ENCODE data around the gene MRPS24. TPM values are rescaled to one million over a fixed set of nuclear protein-coding genes. Genes with fewer than 3 reads are reported as not detected.

MRPS24 gene
- total RNA-seq, 1 donor from 2014 or later = 73.1 TPM

DNA sequence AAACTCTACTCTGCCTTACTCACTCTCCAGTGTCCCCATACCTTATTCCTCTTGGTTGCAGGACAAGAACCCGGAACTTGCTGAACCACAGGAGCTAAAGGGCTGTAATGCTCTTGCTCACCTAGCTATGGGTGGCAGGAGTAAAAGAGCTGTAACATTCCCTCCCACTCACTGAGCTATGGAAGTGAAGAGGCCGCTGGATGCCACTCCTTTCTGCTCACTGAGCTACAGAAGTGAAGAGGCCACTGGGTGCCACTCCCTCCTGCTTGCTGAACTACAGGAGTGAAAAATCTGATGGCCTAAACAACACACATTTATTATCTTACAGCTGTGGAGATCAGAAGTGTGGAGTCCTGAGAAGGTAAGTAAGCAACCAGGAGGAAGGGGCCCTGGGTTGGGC lies 17.5 kb downstream of the MRPS24 start:
- Mint-ChIP-seq H3K36me3 (ENCODE audit: low read depth) (no peaks in the 10 kb centered on the region), H3K4me1 (no peaks in the 10 kb centered on the region), H3K9me3 (no peaks in the 10 kb centered on the region), H3K27ac (no peak overlapping the region), H3K27me3 (no peaks in the 10 kb centered on the region), H3K4me3 (no peak overlapping the region)
- ChIA-PET CTCF (interaction anchor here (0.6 kb wide), 1 partner anchor 98 kb away, joined by 4 read pairs; no protein-coding TSS in a partner anchor), POLR2A (interaction anchor here (1.3 kb wide), 1 partner anchor 18 kb away, joined by 3 read pairs; the partner anchor contains the start of gene MRPS24)
- intact Hi-C loops (cut with micrococcal nuclease) = no loop called here
- ATAC-seq (ENCODE audit: low read depth) = no peak
- TF ChIP-seq, protein P1, sequence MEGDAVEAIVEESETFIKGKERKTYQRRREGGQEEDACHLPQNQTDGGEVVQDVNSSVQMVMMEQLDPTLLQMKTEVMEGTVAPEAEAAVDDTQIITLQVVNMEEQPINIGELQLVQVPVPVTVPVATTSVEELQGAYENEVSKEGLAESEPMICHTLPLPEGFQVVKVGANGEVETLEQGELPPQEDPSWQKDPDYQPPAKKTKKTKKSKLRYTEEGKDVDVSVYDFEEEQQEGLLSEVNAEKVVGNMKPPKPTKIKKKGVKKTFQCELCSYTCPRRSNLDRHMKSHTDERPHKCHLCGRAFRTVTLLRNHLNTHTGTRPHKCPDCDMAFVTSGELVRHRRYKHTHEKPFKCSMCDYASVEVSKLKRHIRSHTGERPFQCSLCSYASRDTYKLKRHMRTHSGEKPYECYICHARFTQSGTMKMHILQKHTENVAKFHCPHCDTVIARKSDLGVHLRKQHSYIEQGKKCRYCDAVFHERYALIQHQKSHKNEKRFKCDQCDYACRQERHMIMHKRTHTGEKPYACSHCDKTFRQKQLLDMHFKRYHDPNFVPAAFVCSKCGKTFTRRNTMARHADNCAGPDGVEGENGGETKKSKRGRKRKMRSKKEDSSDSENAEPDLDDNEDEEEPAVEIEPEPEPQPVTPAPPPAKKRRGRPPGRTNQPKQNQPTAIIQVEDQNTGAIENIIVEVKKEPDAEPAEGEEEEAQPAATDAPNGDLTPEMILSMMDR (IDR thresholded peaks at IDR 0.05) = no peak
- DNase-seq = no peak

DNA sequence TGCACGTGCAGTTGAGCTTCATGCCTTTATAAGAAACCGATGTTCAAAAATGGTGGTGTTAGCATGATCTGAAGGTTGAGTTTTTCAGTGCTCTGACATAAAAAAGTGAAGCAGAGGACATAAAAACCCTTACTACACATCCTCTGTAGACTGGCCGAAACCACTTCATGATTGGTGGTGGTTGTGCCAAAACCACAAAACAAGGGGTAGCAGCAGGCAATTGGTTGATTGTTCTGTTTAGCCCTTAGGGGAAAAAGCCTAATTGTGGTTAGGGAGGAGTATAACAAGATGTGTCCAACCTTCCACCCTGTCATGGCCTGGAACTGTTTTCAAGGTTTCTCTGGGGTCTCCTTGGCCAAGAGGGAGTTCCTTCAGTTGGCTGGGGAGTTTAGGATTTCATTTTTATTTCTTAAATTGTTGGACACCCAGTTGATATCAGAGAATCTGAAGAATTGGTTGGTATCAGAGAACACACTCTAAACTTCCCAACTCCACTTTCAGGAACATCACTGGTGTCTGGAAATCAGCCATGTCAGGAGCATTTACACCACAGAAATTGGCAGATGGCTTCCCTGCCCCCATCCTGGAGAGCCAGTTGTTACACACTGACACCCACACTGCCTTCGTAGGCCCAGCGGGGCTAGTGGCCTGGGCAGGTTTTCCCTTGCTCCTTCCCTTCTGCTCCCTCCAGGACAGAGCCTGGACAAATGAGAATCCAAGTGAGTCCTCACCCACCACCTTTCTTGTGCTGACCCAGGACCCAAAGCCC lies 18.8 kb downstream of the MRPS24 start:
- Mint-ChIP-seq H3K4me1 (no peaks in the 10 kb centered on the region), H3K27ac (no peak overlapping the region), H3K27me3 (no peaks in the 10 kb centered on the region), H3K36me3 (ENCODE audit: low read depth) (no peaks in the 10 kb centered on the region), H3K9me3 (no peaks in the 10 kb centered on the region), H3K4me3 (no peak overlapping the region)
- TF ChIP-seq, protein P1 (IDR thresholded peaks at IDR 0.05) = no peak
- ChIA-PET POLR2A (interaction anchor here (1.3 kb wide), 1 partner anchor 19 kb away, joined by 4 read pairs; the partner anchor contains the start of gene MRPS24), CTCF (no interaction called here)
- intact Hi-C loops (cut with micrococcal nuclease) = no loop called here
- no peak for DNase-seq
- no peak for ATAC-seq (ENCODE audit: low read depth)

GRCh38 chr7:43849047-43849446 lies 20.3 kb downstream of the MRPS24 start:
- Mint-ChIP-seq H3K36me3 (ENCODE audit: low read depth) (no peaks in the 10 kb centered on the region), H3K4me3 (no peak overlapping the region)
- TF ChIP-seq, protein P1 (IDR thresholded peaks at IDR 0.05) = no peak

DNA sequence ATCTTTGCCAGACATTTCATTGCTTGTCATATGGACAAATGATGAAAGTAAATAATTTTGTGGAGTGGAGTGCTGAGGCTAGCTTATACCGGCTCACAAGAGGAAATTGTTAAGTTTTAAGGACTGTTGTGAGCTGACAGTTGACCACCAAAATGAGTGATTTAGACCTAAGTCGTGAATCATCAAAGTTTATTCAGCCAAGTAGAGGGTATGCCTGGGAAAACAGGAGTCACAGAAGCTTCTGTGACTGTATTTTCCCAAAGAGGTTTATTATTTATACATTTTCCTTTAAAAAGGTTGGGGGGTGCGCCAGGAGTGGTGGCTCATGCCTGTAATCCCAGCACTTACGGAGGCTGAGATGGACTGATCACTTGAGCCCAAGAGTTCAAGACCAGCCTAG lies 21.8 kb downstream of the MRPS24 start:
- H3K4me1 Mint-ChIP-seq = no peaks in the 10 kb centered on the region
- no peaks in the 10 kb centered on the region for H3K36me3 Mint-ChIP-seq (ENCODE audit: low read depth)
- no peaks in the 10 kb centered on the region for H3K27me3 Mint-ChIP-seq
- DNase-seq (no peak), ATAC-seq (ENCODE audit: low read depth) (no peak)
- H3K9me3 Mint-ChIP-seq = no peaks in the 10 kb centered on the region
- no peak overlapping the region for H3K4me3 Mint-ChIP-seq
- intact Hi-C loops (cut with micrococcal nuclease) = no loop called here
- ChIA-PET CTCF (no interaction called here), POLR2A (no interaction called here)
- TF ChIP-seq, protein P1 (IDR thresholded peaks at IDR 0.05) = no peak
- no peak overlapping the region for H3K27ac Mint-ChIP-seq

More at GRCh38 chr7:43849047-43849446, 20.3 kb downstream of the MRPS24 start:
- ATAC-seq (ENCODE audit: low read depth) = no peak
- DNase-seq = no peak
- intact Hi-C loops (cut with micrococcal nuclease) = no loop called here
- H3K9me3 Mint-ChIP-seq = no peaks in the 10 kb centered on the region
- ChIA-PET POLR2A (no interaction called here), CTCF (no interaction called here)
- H3K4me1 Mint-ChIP-seq = no peaks in the 10 kb centered on the region
- H3K27me3 Mint-ChIP-seq = no peaks in the 10 kb centered on the region
- H3K27ac Mint-ChIP-seq = no peak overlapping the region

GRCh38 chr7:43844662-43845061 lies 24.7 kb downstream of the MRPS24 start:
- ChIA-PET CTCF (no interaction called here), POLR2A (no interaction called here)
- no peak overlapping the region for H3K4me3 Mint-ChIP-seq
- DNase-seq = no peak
- no peak overlapping the region for H3K27ac Mint-ChIP-seq
- ATAC-seq (ENCODE audit: low read depth) = no peak
- H3K36me3 Mint-ChIP-seq (ENCODE audit: low read depth) = no peaks in the 10 kb centered on the region
- no peaks in the 10 kb centered on the region for H3K27me3 Mint-ChIP-seq
- H3K9me3 Mint-ChIP-seq = no peaks in the 10 kb centered on the region
- no peaks in the 10 kb centered on the region for H3K4me1 Mint-ChIP-seq
- TF ChIP-seq, protein P1 (IDR thresholded peaks at IDR 0.05) = no peak
- intact Hi-C loops (cut with micrococcal nuclease) = no loop called here
